Peyer's patch (tissue), 4 donors: ENCODE measurements around the gene AKNA.

ENCODE experiments used
- CTCF ChIP-seq, 6 experiments: fragments of 450-650 bp in 4 of 6; fragments of 200-600 bp in 2 of 6; sonication (generic) in 1 of 6; IDR thresholded peaks; one replicate each; pipeline ENCODE4 v1.5.1; 2017 to 2019; ENCODE audit warnings: antibody characterized with exemption in 6 of 6, mild to moderate bottlenecking in 3 of 6, moderate library complexity in 1 of 6
- POLR2A ChIP-seq, 2 donors: fragments of 450-650 bp; IDR thresholded peaks; one replicate each; pipeline ENCODE4 v1.5.1; 2017; ENCODE audit warnings: antibody characterized with exemption in 2 of 2, mild to moderate bottlenecking in 2 of 2, moderate library complexity in 2 of 2

- TF ChIP-seq CTCF (IDR thresholded peaks at IDR 0.05): no peak
- TF ChIP-seq POLR2A (IDR thresholded peaks at IDR 0.05): peak in 1 of 2 donors; percentile 22
These were observed 14.8 kb downstream of the AKNA start for GRCh38 chr9:114372921-114373448.
